ENCODE data around the gene PRKAB2.
"Not testable (repeated sequence)": the region's sequence is repeated elsewhere in the genome, so short reads cannot be mapped to it uniquely, and the experiment has no call there.

PRKAB2 gene

GRCh38 chr1:147109041-147109440 is 63.2 kb downstream of the PRKAB2 start:
- FAIRE-seq = no peak

GRCh38 chr1:147106407-147106881 is 65.8 kb downstream of the PRKAB2 start:
- FAIRE-seq = not testable (repeated sequence)

GRCh38 chr1:147105909-147106308 is 66.4 kb downstream of the PRKAB2 start:
- FAIRE-seq = no peak
